Measurements from ENCODE around the gene SCML2. TPM values are rescaled to one million over a fixed set of nuclear protein-coding genes. Genes with fewer than 3 reads are reported as not detected.
A peak's percentile ranks its signal among the peaks of the same experiment; 100 is the strongest.

SCML2 gene
- total RNA-seq (2013; cell fraction: nucleolus; rRNA removed) = 0.81 and 1.1 TPM in 2 replicates
- 2.0 and 2.5 TPM in 2 replicates for total RNA-seq (2014; rRNA removed)
- total RNA-seq (2014; rRNA removed; fragmentation: Illumina TruSeq; extraction: Trizol) = 2.7 and 3.2 TPM in 2 replicates
- total RNA-seq (2021) = 1.5 and 1.9 TPM in 2 replicates
- polyA plus RNA-seq (2011; ENCODE audit: low read depth) = 0.05 TPM
- polyA plus RNA-seq (2011; rRNA removed) = 1.9 and 2.0 TPM in 2 replicates
- 0.85 and 1.3 TPM in 2 replicates for polyA plus RNA-seq (2011; cell fraction: cytosol; rRNA removed)
- polyA plus RNA-seq (2011; cell fraction: nucleus; rRNA removed) = 1.3 and 1.7 TPM in 2 replicates
- polyA plus RNA-seq (2012) = 0.14 and 0.35 TPM in 2 replicates
- polyA plus RNA-seq (2014; fragmentation: Illumina TruSeq; extraction: Trizol) = 2.8 TPM in 2 replicates
- 1 to 10 TPM; 1.5 to 2.9 TPM for polyA plus RNA-seq (2014; fragmentation: Nextera tagmentation; extraction: Ambion mirVana)
- polyA plus RNA-seq (2014; rRNA removed) = 2.3 and 2.4 TPM in 2 replicates
- 1 to 10 TPM; 3.5 to 4.4 TPM for polyA plus RNA-seq (2016; fragmentation: Nextera tagmentation; extraction: Ambion mirVana)
- polyA minus RNA-seq (2011; rRNA and poly(A)+ RNA removed) = 0.77 and 1.1 TPM in 2 replicates
- 0.53 and 0.62 TPM in 2 replicates for polyA minus RNA-seq (2011; cell fraction: cytosol; rRNA and poly(A)+ RNA removed)
- polyA minus RNA-seq (2011; cell fraction: nucleus; rRNA and poly(A)+ RNA removed) = 0.48 and 0.60 TPM in 2 replicates
- percentile 33 among the genes with signal in this experiment for Bru-seq, nascent RNA
- BruChase-seq, experiment 1, labeled RNA remaining after a 6-hour chase = percentile 29 among the genes with signal in this experiment
- percentile 31 among the genes with signal in this experiment for BruChase-seq, experiment 2, labeled RNA remaining after a 2-hour chase
- long read RNA-seq, experiment 1, full-length matches to known transcripts = 1 of 1 reads
- long read RNA-seq, experiment 1, partial matches to known transcripts = 0 of 1 reads
- long read RNA-seq, experiment 1, other reads (novel, unspliced or antisense) = 0 of 1 reads
- long read RNA-seq, experiment 2, partial matches to known transcripts = 7 of 8 reads
- long read RNA-seq, experiment 2, other reads (novel, unspliced or antisense) = 1 of 8 reads

- ATAC-seq (peak; percentile 74), DNase-seq (ENCODE audit: low read depth, low spot score) (no peak), FAIRE-seq (no peak)
- no TSS peak for BruUV-seq (replicated peaks)
- peaks cover 0 to 3% of the 10 kb centered on the region in 2 experiments; a peak in 2 of 4 replicates for H3K27me3 ChIP-seq (replicated peaks in 1 of 2; ENCODE audit: control insufficient read depth in 2 of 2, insufficient read depth in 2 of 2, low read length in 1 of 2)
- ChIA-PET RAD21 (ENCODE audit: unreplicated experiment) (no interaction called here), SMC1A (ENCODE audit: uncharacterized antibody, unreplicated experiment) (interaction anchor here (0.7 kb wide), 1 partner anchor 24 kb away, joined by 3 read pairs; no protein-coding TSS in a partner anchor), POLR2A (no interaction called here), CTCF (no interaction called here)
- no peak within 1 kb of the TSS; the same call in 1 of the 2 replicates for H3K4me3 ChIP-seq
- no peaks in the 10 kb centered on the region for H3K36me3 ChIP-seq (ENCODE audit: control insufficient read depth in 2 of 2, insufficient read depth in 2 of 2, low read length in 1 of 2)
- H3K27ac ChIP-seq (ENCODE audit: control insufficient read depth, insufficient read depth) = no peak within 1 kb of the TSS
- no peaks in the 10 kb centered on the region for H4K20me1 ChIP-seq (ENCODE audit: control insufficient read depth, insufficient read depth)
- peak within 1 kb of the TSS; percentile 50; the same call in 1 of the 2 replicates for H3K4me2 ChIP-seq (ENCODE audit: control insufficient read depth, insufficient read depth)
- no peaks in the 10 kb centered on the region; the same call in 2 of the 3 replicates for H3K9me3 ChIP-seq (replicated peaks; ENCODE audit: control insufficient read depth, insufficient read depth, low read length)
- intact Hi-C loops (cut with micrococcal nuclease; ENCODE audit: unreplicated experiment) = no loop called here
- in situ Hi-C loops (cut with MboI) = no loop called here
- H3K4me1 ChIP-seq (ENCODE audit: control insufficient read depth, insufficient read depth, low read length) = no peaks in the 10 kb centered on the region
- H2AFZ ChIP-seq (ENCODE audit: control insufficient read depth, low read depth, low read length) = peak within 1 kb of the TSS; percentile 55
- H3K9ac ChIP-seq (ENCODE audit: control insufficient read depth, insufficient read depth, low read length) = no peak within 1 kb of the TSS
- WGBS (ENCODE audit: insufficient coverage, insufficient replicate concordance, low lambda C conversion rate, missing lambda C conversion rate) = 58% methylated on average over 53 of the region's 92 CpGs
- no peaks in the 10 kb centered on the region for H3K79me2 ChIP-seq (ENCODE audit: control insufficient read depth, insufficient read depth, low read length)
- no peak for TF ChIP-seq RBBP5 (conservative IDR thresholded peaks at IDR 0.05)
- no peak for TF ChIP-seq TCF7 (IDR thresholded peaks at IDR 0.05; ENCODE audit: borderline replicate concordance)
- TF ChIP-seq BCLAF1 (IDR thresholded peaks at IDR 0.05) = no peak
- TF ChIP-seq ZNF24 (IDR thresholded peaks at IDR 0.05) = no peak
- TF ChIP-seq E2F8 (IDR thresholded peaks at IDR 0.05; ENCODE audit: low read depth, partially characterized antibody) = no peak
- TF ChIP-seq ZBTB40 (IDR thresholded peaks at IDR 0.05; ENCODE audit: borderline replicate concordance) = no peak
- TF ChIP-seq PAX5 (IDR thresholded peaks at IDR 0.05; ENCODE audit: borderline replicate concordance, low read depth, low read length) = peak; percentile 39; the same call in 1 of the 2 replicates
These were observed at the start of gene SCML2 for GRCh38 chrX:18354369-18355223. SCML2 (minus strand) TSS chrX:18354688; CDS start chrX:18334071, 20,617 bp downstream.
